WTC11 (cell line): Measurements from ENCODE around the gene PGF. TPM values are rescaled to one million over a fixed set of nuclear protein-coding genes. Genes with fewer than 3 reads are reported as not detected.

Experiments used
- ATAC-seq: fragments of 200-7000 bp; cut with Tn5 transposase; 2 replicates; pipeline ENCODE4 v1.10.0; 2021; ENCODE audit warnings: mild to moderate bottlenecking, moderate library complexity
- CTCF ChIA-PET: fragments of 300-600 bp; sonication (Branson Sonifier 250); formaldehyde crosslinking; loops from one replicate; lab custom pipeline; 2021; ENCODE audit warnings: antibody characterized with exemption; lab: Charles Lee
- POLR2A ChIA-PET: fragments of 350-600 bp; sonication (Branson Sonifier 250); formaldehyde crosslinking; loops from one replicate; lab custom pipeline; 2021; ENCODE audit warnings: antibody characterized with exemption; lab: Charles Lee
- DNase-seq: peaks from one replicate; pipeline ENCODE4 v3.0.0; 2021; ENCODE audit warnings: low spot score
- H3K27ac Mint-ChIP-seq: 2 replicates; pipeline ENCODE4 v1.8.0; 2021; ENCODE audit warnings: mixed read lengths
- H3K27me3 Mint-ChIP-seq: 2 replicates; pipeline ENCODE4 v1.8.0; 2021; ENCODE audit warnings: low read depth, mild to moderate bottlenecking, moderate library complexity, mixed read lengths
- H3K36me3 Mint-ChIP-seq: 2 replicates; pipeline ENCODE4 v1.8.0; 2021; ENCODE audit warnings: mixed read lengths
- H3K4me1 Mint-ChIP-seq: 2 replicates; pipeline ENCODE4 v1.8.0; 2022; ENCODE audit warnings: mixed read lengths
- H3K4me3 Mint-ChIP-seq: 2 replicates; pipeline ENCODE4 v1.8.0; 2021; ENCODE audit warnings: mild to moderate bottlenecking, moderate library complexity, mixed read lengths
- H3K9me3 Mint-ChIP-seq: 2 replicates; pipeline ENCODE4 v1.8.0; 2021; ENCODE audit warnings: mixed read lengths
- FOXP1 ChIP-seq: sonication (generic); formaldehyde crosslinking; IDR thresholded peaks from 2 replicates; pipeline ENCODE4 v1.8.0; 2022; ENCODE audit warnings: missing genetic modification reagents, mild to moderate bottlenecking, moderate library complexity, borderline replicate concordance
- JUN ChIP-seq: sonication (generic); formaldehyde crosslinking; IDR thresholded peaks from 2 replicates; pipeline ENCODE4 v1.8.0; 2023; ENCODE audit warnings: mild to moderate bottlenecking, missing genetic modification reagents
- NR1H2 ChIP-seq: sonication (generic); formaldehyde crosslinking; IDR thresholded peaks from 2 replicates; pipeline ENCODE4 v1.9.0; 2021; ENCODE audit warnings: mild to moderate bottlenecking, moderate library complexity, missing genetic modification reagents
- NR3C1 ChIP-seq: sonication (generic); formaldehyde crosslinking; conservative IDR thresholded peaks from 2 replicates; pipeline ENCODE4 v1.8.1; 2023; ENCODE audit warnings: low read depth, mild to moderate bottlenecking, missing genetic modification reagents
- RORB ChIP-seq: fragments of 250-450 bp; sonication (Bioruptor Pico); IDR thresholded peaks from 2 replicates; pipeline ENCODE4 v1.9.0; 2021; ENCODE audit warnings: mild to moderate bottlenecking
- TEAD1 ChIP-seq: sonication (generic); formaldehyde crosslinking; IDR thresholded peaks from 2 replicates; pipeline ENCODE4 v1.8.0; 2022; ENCODE audit warnings: mild to moderate bottlenecking, missing genetic modification reagents
- ZNF232 ChIP-seq: sonication (generic); formaldehyde crosslinking; IDR thresholded peaks from 2 replicates; pipeline ENCODE4 v1.8.0; 2022; ENCODE audit warnings: mild to moderate bottlenecking, missing genetic modification reagents
- ZNF671 ChIP-seq: fragments of 250-450 bp; sonication (Bioruptor Pico); IDR thresholded peaks from 2 replicates; pipeline ENCODE4 v1.8.0; 2021; ENCODE audit warnings: mild to moderate bottlenecking
- total RNA-seq: library from RNA; stranded (reverse); gene quantifications from 3 replicates; pipeline ENCODE4 v1.2.3, GENCODE V29; 2021
- TF ChIP-seq, protein P1 (sequence below): sonication (generic); formaldehyde crosslinking; IDR thresholded peaks from 2 replicates; pipeline ENCODE4 v1.8.0; 2022; ENCODE audit warnings: mild to moderate bottlenecking, missing genetic modification reagents
- TF ChIP-seq, protein P2 (sequence below): sonication (generic); formaldehyde crosslinking; IDR thresholded peaks from 2 replicates; pipeline ENCODE4 v1.8.1; 2023; ENCODE audit warnings: mild to moderate bottlenecking, missing genetic modification reagents, moderate library complexity
- TF ChIP-seq, protein P3 (sequence below): fragments of 250-450 bp; sonication (Bioruptor Pico); IDR thresholded peaks from 2 replicates; pipeline ENCODE4 v1.9.0; 2021; ENCODE audit warnings: mild to moderate bottlenecking
- TF ChIP-seq, protein P4 (sequence below): sonication (generic); formaldehyde crosslinking; IDR thresholded peaks from 2 replicates; pipeline ENCODE4 v1.8.1; 2022; ENCODE audit warnings: mild to moderate bottlenecking, moderate library complexity, missing genetic modification reagents
- TF ChIP-seq, protein P5 (sequence below): sonication (generic); formaldehyde crosslinking; IDR thresholded peaks from 2 replicates; pipeline ENCODE4 v1.8.1; 2023; ENCODE audit warnings: mild to moderate bottlenecking, missing genetic modification reagents, moderate library complexity
- TF ChIP-seq, protein P6 (sequence below): fragments of 250-450 bp; sonication (Bioruptor Pico); IDR thresholded peaks from 2 replicates; pipeline ENCODE4 v1.9.0; 2021; ENCODE audit warnings: mild to moderate bottlenecking, borderline replicate concordance
- TF ChIP-seq, protein P7 (sequence below): sonication (generic); formaldehyde crosslinking; IDR thresholded peaks from 2 replicates; pipeline ENCODE4 v1.8.1; 2023; ENCODE audit warnings: mild to moderate bottlenecking, moderate library complexity, missing genetic modification reagents
- TF ChIP-seq, protein P8 (sequence below): sonication (generic); formaldehyde crosslinking; IDR thresholded peaks from 2 replicates; pipeline ENCODE4 v1.8.1; 2022; ENCODE audit warnings: mild to moderate bottlenecking, missing genetic modification reagents, moderate library complexity, borderline replicate concordance

Gene PGF
- total RNA-seq, 1 experiment from 2014 or later, result 6.7 TPM

DNA sequence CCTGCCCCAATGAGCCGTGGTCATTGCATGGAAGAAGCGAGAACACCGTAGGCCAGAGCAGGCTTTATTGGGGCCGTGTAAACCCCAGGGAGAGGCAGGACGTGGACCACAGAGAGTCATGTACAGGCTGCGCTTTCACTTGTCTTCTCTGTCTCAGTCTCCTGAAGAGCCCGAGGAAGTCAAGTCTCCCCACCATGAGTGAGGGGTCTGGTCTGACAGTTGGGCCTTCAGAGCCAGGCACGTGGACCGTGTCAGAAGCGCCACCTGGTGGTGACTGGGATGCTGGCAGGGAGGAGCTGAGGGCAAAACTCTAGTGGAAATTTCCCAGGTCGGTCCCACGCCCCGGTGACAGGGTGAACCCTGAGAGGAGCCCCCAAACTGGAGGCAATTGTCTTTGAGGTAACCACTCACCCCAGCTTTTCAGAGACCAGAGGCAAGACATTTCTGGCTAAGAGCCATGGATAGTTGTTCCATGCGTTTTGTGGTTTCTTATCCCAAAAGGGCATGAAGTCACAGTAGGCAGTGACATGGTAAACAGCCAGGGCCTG, 49.7 kb downstream of the PGF start (continued):
- TF ChIP-seq, protein P1, sequence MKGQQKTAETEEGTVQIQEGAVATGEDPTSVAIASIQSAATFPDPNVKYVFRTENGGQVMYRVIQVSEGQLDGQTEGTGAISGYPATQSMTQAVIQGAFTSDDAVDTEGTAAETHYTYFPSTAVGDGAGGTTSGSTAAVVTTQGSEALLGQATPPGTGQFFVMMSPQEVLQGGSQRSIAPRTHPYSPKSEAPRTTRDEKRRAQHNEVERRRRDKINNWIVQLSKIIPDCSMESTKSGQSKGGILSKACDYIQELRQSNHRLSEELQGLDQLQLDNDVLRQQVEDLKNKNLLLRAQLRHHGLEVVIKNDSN, result 0 out of 2 replicates have a peak, but pooled peaks have one; percentile 48
- TF ChIP-seq, protein P2, sequence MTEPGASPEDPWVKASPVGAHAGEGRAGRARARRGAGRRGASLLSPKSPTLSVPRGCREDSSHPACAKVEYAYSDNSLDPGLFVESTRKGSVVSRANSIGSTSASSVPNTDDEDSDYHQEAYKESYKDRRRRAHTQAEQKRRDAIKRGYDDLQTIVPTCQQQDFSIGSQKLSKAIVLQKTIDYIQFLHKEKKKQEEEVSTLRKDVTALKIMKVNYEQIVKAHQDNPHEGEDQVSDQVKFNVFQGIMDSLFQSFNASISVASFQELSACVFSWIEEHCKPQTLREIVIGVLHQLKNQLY (CRISPR knock-in tag), result no peak
- TF ChIP-seq, protein P3, sequence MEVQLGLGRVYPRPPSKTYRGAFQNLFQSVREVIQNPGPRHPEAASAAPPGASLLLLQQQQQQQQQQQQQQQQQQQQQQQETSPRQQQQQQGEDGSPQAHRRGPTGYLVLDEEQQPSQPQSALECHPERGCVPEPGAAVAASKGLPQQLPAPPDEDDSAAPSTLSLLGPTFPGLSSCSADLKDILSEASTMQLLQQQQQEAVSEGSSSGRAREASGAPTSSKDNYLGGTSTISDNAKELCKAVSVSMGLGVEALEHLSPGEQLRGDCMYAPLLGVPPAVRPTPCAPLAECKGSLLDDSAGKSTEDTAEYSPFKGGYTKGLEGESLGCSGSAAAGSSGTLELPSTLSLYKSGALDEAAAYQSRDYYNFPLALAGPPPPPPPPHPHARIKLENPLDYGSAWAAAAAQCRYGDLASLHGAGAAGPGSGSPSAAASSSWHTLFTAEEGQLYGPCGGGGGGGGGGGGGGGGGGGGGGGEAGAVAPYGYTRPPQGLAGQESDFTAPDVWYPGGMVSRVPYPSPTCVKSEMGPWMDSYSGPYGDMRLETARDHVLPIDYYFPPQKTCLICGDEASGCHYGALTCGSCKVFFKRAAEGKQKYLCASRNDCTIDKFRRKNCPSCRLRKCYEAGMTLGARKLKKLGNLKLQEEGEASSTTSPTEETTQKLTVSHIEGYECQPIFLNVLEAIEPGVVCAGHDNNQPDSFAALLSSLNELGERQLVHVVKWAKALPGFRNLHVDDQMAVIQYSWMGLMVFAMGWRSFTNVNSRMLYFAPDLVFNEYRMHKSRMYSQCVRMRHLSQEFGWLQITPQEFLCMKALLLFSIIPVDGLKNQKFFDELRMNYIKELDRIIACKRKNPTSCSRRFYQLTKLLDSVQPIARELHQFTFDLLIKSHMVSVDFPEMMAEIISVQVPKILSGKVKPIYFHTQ, result no peak
- TF ChIP-seq JUN (CRISPR knock-in tag), result no peak
- TF ChIP-seq ZNF232 (CRISPR knock-in tag), result no peak

DNA sequence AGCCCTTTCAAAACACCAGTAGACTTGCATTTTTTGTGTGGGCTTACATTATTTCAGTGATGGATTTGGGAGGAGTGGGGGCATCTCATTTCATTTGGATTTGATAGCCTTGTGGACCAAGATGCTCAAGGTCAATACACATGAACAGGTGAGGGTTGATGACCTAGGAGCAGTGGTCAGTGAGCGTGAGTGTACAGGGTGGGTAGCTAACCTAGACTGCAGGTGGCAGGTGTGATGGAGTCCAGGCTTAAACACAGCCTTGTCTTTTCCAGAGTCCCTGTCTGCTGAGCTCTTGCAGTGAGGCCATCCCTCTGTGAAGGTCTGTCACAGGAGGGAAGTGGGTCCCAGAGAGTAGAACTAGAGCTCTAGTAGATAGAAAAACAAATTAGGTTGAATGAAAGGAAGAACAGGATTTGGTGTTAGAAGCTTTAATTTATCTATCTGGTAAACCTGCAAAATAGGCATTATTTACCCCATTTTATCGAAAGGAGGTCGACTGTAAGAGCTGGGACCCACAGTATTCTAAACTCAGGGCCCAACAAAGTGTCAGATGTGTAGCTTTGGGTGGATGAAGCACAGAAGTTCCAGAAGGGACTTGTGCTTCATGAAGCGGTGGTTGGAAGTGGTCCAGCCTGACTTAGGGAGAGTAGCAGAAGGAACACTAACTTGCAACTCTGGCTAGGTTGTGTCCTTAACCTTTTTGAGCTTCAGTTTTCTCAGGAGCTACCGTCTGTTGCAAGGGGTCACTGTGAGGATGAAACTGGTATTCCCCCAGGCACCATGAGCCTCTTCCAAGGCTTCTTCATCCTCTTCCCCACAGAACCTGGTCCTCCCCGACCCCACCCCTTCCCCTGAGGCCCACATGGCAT, 50.5 kb downstream of the PGF start:
- DNase-seq (no peak), ATAC-seq (no peak)
- POLR2A ChIA-PET, result interaction anchor here (1.7 kb wide), 1 partner anchor 44 kb away, joined by 9 read pairs; no protein-coding TSS in a partner anchor
- Mint-ChIP-seq H3K27me3 (no peaks in the 10 kb centered on the region), H3K4me3 (no peak overlapping the region), H3K27ac (no peak overlapping the region), H3K9me3 (no peaks in the 10 kb centered on the region), H3K4me1 (peaks cover 13% of the 10 kb centered on the region), H3K36me3 (peaks cover 38% of the 10 kb centered on the region)
- TF ChIP-seq, protein P4, sequence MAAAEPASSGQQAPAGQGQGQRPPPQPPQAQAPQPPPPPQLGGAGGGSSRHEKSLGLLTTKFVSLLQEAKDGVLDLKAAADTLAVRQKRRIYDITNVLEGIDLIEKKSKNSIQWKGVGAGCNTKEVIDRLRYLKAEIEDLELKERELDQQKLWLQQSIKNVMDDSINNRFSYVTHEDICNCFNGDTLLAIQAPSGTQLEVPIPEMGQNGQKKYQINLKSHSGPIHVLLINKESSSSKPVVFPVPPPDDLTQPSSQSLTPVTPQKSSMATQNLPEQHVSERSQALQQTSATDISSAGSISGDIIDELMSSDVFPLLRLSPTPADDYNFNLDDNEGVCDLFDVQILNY, result no peak
- TF ChIP-seq JUN (CRISPR knock-in tag) (no peak), NR3C1 (CRISPR knock-in tag) (no peak), NR1H2 (no peak), FOXP1 (no peak), RORB (CRISPR knock-in tag) (no peak), ZNF671 (CRISPR knock-in tag) (no peak), TEAD1 (CRISPR knock-in tag) (no peak)
- TF ChIP-seq, protein P5, sequence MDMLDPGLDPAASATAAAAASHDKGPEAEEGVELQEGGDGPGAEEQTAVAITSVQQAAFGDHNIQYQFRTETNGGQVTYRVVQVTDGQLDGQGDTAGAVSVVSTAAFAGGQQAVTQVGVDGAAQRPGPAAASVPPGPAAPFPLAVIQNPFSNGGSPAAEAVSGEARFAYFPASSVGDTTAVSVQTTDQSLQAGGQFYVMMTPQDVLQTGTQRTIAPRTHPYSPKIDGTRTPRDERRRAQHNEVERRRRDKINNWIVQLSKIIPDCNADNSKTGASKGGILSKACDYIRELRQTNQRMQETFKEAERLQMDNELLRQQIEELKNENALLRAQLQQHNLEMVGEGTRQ, result no peak
- TF ChIP-seq, protein P6, sequence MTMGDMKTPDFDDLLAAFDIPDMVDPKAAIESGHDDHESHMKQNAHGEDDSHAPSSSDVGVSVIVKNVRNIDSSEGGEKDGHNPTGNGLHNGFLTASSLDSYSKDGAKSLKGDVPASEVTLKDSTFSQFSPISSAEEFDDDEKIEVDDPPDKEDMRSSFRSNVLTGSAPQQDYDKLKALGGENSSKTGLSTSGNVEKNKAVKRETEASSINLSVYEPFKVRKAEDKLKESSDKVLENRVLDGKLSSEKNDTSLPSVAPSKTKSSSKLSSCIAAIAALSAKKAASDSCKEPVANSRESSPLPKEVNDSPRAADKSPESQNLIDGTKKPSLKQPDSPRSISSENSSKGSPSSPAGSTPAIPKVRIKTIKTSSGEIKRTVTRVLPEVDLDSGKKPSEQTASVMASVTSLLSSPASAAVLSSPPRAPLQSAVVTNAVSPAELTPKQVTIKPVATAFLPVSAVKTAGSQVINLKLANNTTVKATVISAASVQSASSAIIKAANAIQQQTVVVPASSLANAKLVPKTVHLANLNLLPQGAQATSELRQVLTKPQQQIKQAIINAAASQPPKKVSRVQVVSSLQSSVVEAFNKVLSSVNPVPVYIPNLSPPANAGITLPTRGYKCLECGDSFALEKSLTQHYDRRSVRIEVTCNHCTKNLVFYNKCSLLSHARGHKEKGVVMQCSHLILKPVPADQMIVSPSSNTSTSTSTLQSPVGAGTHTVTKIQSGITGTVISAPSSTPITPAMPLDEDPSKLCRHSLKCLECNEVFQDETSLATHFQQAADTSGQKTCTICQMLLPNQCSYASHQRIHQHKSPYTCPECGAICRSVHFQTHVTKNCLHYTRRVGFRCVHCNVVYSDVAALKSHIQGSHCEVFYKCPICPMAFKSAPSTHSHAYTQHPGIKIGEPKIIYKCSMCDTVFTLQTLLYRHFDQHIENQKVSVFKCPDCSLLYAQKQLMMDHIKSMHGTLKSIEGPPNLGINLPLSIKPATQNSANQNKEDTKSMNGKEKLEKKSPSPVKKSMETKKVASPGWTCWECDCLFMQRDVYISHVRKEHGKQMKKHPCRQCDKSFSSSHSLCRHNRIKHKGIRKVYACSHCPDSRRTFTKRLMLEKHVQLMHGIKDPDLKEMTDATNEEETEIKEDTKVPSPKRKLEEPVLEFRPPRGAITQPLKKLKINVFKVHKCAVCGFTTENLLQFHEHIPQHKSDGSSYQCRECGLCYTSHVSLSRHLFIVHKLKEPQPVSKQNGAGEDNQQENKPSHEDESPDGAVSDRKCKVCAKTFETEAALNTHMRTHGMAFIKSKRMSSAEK (CRISPR knock-in tag), result no peak
- TF ChIP-seq, protein P7, sequence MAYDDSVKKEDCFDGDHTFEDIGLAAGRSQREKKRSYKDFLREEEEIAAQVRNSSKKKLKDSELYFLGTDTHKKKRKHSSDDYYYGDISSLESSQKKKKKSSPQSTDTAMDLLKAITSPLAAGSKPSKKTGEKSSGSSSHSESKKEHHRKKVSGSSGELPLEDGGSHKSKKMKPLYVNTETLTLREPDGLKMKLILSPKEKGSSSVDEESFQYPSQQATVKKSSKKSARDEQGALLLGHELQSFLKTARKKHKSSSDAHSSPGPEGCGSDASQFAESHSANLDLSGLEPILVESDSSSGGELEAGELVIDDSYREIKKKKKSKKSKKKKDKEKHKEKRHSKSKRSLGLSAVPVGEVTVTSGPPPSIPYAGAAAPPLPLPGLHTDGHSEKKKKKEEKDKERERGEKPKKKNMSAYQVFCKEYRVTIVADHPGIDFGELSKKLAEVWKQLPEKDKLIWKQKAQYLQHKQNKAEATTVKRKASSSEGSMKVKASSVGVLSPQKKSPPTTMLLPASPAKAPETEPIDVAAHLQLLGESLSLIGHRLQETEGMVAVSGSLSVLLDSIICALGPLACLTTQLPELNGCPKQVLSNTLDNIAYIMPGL (CRISPR knock-in tag), result no peak
- TF ChIP-seq, protein P8, sequence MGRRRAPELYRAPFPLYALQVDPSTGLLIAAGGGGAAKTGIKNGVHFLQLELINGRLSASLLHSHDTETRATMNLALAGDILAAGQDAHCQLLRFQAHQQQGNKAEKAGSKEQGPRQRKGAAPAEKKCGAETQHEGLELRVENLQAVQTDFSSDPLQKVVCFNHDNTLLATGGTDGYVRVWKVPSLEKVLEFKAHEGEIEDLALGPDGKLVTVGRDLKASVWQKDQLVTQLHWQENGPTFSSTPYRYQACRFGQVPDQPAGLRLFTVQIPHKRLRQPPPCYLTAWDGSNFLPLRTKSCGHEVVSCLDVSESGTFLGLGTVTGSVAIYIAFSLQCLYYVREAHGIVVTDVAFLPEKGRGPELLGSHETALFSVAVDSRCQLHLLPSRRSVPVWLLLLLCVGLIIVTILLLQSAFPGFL (CRISPR knock-in tag), result no peak
- CTCF ChIA-PET, result interaction anchor here (0.7 to 5.0 kb wide), 39 partner anchors 8 to 292 kb away, joined by 3 to 241 read pairs (median 5); partner anchors contain the start of genes ACYP1, DLST, RPS6KL1 and YLPM1
